ENCODE results near the gene ZCCHC14.

The ZCCHC14 gene

DNA sequence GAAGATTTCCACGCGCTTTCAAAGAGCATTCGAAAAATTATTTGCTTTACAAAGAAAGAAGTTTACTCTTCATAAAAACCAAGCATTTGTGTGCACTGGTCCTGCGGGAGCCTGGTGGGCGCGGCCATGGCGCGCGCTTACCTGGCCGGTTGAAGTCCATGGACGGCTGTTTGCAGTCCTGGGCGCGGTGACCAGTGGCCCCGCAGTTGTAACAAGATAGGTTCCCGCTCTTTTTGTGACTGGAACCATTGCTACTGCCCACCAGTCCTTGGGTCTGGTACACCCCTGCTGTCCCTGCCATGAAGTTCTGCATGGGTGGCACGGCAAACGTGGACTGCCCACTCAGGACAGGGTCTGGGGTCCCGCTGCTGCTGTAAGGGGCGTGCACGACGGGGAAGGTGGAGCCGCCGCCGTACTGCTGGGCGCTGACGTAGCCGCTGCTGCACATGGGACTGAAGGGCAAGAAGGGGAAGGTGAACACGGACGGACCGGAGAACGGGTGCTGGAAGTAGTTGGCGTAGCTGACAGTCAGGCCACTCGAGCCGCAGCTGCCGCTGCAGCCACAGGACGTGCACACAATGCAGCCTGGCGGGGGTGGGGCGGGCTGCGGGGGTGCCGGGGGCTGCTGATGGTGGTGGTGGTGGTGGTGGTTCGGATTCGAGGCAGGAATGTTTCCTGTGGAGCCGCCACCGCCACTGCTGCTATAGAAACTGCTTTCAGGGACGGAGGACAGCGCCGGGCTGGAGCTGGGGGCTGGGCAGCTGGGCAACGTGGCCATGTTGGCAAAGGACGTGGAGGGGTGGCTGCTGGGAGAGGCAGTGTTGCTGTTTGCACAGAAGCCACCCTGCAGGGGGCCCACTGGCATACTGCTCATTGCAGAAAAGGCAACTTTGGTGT lies 81.2 kb downstream of the ZCCHC14 start:
- Mint-ChIP-seq H3K27ac (no peak overlapping the region), H3K36me3 (ENCODE audit: low read depth) (peaks cover 69% of the 10 kb centered on the region)
- TF ChIP-seq, protein P1, sequence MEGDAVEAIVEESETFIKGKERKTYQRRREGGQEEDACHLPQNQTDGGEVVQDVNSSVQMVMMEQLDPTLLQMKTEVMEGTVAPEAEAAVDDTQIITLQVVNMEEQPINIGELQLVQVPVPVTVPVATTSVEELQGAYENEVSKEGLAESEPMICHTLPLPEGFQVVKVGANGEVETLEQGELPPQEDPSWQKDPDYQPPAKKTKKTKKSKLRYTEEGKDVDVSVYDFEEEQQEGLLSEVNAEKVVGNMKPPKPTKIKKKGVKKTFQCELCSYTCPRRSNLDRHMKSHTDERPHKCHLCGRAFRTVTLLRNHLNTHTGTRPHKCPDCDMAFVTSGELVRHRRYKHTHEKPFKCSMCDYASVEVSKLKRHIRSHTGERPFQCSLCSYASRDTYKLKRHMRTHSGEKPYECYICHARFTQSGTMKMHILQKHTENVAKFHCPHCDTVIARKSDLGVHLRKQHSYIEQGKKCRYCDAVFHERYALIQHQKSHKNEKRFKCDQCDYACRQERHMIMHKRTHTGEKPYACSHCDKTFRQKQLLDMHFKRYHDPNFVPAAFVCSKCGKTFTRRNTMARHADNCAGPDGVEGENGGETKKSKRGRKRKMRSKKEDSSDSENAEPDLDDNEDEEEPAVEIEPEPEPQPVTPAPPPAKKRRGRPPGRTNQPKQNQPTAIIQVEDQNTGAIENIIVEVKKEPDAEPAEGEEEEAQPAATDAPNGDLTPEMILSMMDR (IDR thresholded peaks at IDR 0.05), result no peak

DNA sequence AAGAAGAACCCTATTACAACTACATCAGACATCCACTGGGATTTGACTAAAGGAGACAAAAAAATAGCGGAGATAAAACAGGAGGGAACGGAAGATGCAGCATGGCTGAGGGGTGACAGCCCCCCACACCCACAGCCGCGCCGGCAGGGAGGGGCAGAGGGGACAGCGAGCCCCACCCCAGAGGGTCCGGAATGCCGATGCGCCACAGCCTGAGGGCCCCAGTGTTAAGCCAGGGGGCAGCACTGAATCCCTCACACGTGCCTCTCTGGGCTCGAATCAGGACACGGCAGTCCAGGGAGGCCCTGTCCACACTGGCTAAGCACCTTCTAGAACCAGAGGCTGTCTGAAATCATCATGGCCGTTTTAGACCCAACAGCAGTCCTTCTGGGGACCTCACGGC lies 81.9 kb downstream of the ZCCHC14 start:
- TF ChIP-seq, protein P1 (IDR thresholded peaks at IDR 0.05), result no peak
- no peak for DNase-seq
- no peaks in the 10 kb centered on the region for H3K4me1 Mint-ChIP-seq
- no peak overlapping the region for H3K4me3 Mint-ChIP-seq
- H3K27me3 Mint-ChIP-seq (ENCODE audit: low read depth, poor library complexity), result no peaks in the 10 kb centered on the region
- peak overlapping the region; percentile 49 for H3K27ac Mint-ChIP-seq
- no peaks in the 10 kb centered on the region for H3K9me3 Mint-ChIP-seq
- peaks cover 73% of the 10 kb centered on the region for H3K36me3 Mint-ChIP-seq (ENCODE audit: low read depth)

More for the DNA sequence above, 81.2 kb downstream of the ZCCHC14 start:
- DNase-seq, result no peak
- Mint-ChIP-seq H3K4me3 (no peak overlapping the region), H3K4me1 (no peaks in the 10 kb centered on the region), H3K27me3 (ENCODE audit: low read depth, poor library complexity) (no peaks in the 10 kb centered on the region), H3K9me3 (no peaks in the 10 kb centered on the region)

DNA sequence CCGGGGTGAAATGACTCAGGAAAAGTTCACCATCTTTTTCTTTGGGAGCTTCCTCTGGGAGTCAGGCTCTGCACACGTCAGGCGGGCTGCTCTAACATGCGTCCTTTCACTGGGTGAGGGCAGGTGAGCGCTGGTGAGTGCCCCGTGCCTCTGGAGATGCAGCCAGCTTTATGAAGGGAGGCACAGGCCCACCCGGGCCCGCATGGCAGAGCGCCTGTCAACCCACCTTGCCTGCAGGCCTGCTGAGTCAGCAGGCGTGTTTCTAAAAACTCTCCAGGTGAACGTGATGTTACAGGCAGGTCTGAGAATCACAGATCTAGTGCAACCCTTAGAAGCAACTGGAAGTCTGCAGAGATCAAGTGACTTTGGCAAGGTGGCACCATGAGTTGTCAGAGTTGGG lies 82.3 kb downstream of the ZCCHC14 start:
- Mint-ChIP-seq H3K9me3 (no peaks in the 10 kb centered on the region), H3K27me3 (ENCODE audit: low read depth, poor library complexity) (no peaks in the 10 kb centered on the region), H3K36me3 (ENCODE audit: low read depth) (peaks cover 75% of the 10 kb centered on the region), H3K4me1 (no peaks in the 10 kb centered on the region), H3K4me3 (no peak overlapping the region), H3K27ac (peak overlapping the region; percentile 49)
- TF ChIP-seq, protein P1 (IDR thresholded peaks at IDR 0.05), result no peak
- no peak for DNase-seq

DNA sequence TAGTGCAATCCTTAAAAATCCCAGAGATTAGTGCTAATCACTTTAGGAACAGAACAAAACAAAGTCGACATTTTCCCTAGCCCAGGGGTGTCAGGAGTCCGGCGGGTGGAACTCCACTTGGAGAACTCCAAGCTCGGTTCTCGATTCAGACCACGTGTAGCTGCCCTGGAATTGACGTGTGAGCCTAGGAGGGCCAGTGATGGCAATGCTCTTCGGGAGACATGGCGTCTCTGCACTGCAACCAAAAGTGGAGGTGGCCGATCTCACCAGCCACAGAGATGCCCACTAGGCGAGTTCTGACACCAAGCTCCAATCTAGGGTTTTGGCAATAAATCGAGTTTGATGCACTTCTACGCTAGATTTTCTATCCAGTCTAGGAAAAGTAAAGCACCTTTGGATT lies 83.0 kb downstream of the ZCCHC14 start:
- DNase-seq, result no peak
- TF ChIP-seq, protein P1 (IDR thresholded peaks at IDR 0.05), result no peak
- H3K9me3 Mint-ChIP-seq, result no peaks in the 10 kb centered on the region
- no peaks in the 10 kb centered on the region for H3K4me1 Mint-ChIP-seq
- no peak overlapping the region for H3K27ac Mint-ChIP-seq
- no peaks in the 10 kb centered on the region for H3K27me3 Mint-ChIP-seq (ENCODE audit: low read depth, poor library complexity)
- no peak overlapping the region for H3K4me3 Mint-ChIP-seq
- peaks cover 76% of the 10 kb centered on the region for H3K36me3 Mint-ChIP-seq (ENCODE audit: low read depth)

DNA sequence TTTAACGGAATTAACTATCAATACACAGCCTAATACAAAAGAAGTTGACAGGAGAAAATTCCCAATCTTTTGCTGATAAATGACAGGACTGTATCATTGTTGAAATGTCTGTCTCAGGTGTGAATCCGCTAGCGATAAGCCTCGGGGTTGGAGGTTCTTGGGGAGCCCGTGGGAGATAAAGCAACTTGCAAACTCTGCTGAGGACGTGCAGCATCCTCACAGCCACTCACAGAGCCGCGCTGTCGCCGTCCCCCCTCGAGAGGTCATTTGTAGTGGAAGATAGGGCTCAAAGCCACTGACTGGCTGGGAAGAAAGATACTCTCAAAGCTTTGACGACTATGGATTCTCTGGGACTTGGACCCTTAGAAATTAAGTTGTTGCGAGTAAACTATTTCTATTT lies 83.7 kb downstream of the ZCCHC14 start:
- no peaks in the 10 kb centered on the region for H3K27me3 Mint-ChIP-seq (ENCODE audit: low read depth, poor library complexity)
- peaks cover 80% of the 10 kb centered on the region for H3K36me3 Mint-ChIP-seq (ENCODE audit: low read depth)
- TF ChIP-seq, protein P1 (IDR thresholded peaks at IDR 0.05), result no peak
- H3K4me1 Mint-ChIP-seq, result no peaks in the 10 kb centered on the region
- DNase-seq, result no peak
- H3K27ac Mint-ChIP-seq, result no peak overlapping the region
- no peak overlapping the region for H3K4me3 Mint-ChIP-seq
- no peaks in the 10 kb centered on the region for H3K9me3 Mint-ChIP-seq
